Measurements from ENCODE around the gene ZNF888. TPM values are rescaled to one million over a fixed set of nuclear protein-coding genes. Genes with fewer than 3 reads are reported as not detected.

The ZNF888 gene
- total and polyA plus RNA-seq, 9 of the 15 experiments (the other 6 are each of a cell fraction or from before 2014, with no cell fraction given), result 1.6 to 13.3 (median 9.9) TPM

GRCh38 chr19:52935434-52935833, 12.2 kb upstream of the ZNF888 start (continued):
- peak; percentile 88 for TF ChIP-seq ATF3 (IDR thresholded peaks at IDR 0.05)
- peak; percentile 62; the same call in 1 of the 2 replicates for TF ChIP-seq ATF3 (CRISPR knock-in tag; conservative IDR thresholded peaks at IDR 0.05)
- peak; percentile 23; the same call in 1 of the 2 replicates for TF ChIP-seq HMBOX1 (IDR thresholded peaks at IDR 0.05)
- peak; percentile 12; the same call in 1 of the 2 replicates for TF ChIP-seq ZNF592 (IDR thresholded peaks at IDR 0.05)
- peak; percentile 39; the same call in 1 of the 2 replicates for TF ChIP-seq CBFA2T3 (IDR thresholded peaks at IDR 0.05)
- TF ChIP-seq SMARCA4 (IDR thresholded peaks at IDR 0.05), result peak; percentile 40; the same call in 1 of the 2 replicates
- peak; percentile 38; the same call in 1 of the 2 replicates for TF ChIP-seq TEAD4 (IDR thresholded peaks at IDR 0.05; ENCODE audit: low read length)
- TF ChIP-seq TEAD4 (CRISPR knock-in tag; IDR thresholded peaks at IDR 0.05; ENCODE audit: borderline replicate concordance), result no peak
- 0 out of 2 replicates have a peak, but pooled peaks have one; percentile 42 for TF ChIP-seq DPF2 (IDR thresholded peaks at IDR 0.05)
- TF ChIP-seq ZNF589 (CRISPR knock-in tag; IDR thresholded peaks at IDR 0.05; ENCODE audit: low read depth), result no peak
- peak; percentile 77 for TF ChIP-seq FOSL1 (tag; conservative IDR thresholded peaks at IDR 0.05)
- no peak for TF ChIP-seq HDAC2 (IDR thresholded peaks at IDR 0.05)
- 0 out of 2 replicates have a peak, but pooled peaks have one; percentile 8 for TF ChIP-seq L3MBTL2 (IDR thresholded peaks at IDR 0.05)
